Muscle of back (tissue), 10 donors: Measurements from ENCODE around the gene DEGS2. TPM values are rescaled to one million over a fixed set of nuclear protein-coding genes. Genes with fewer than 3 reads are reported as not detected.

ENCODE experiments used
- polyA plus RNA-seq, 10 donors: library from polyadenylated mRNA; unstranded; fragments of 120-200 nt; gene quantifications; one replicate each; pipeline ENCODE4 v1.2.1, GENCODE V29; 2013; ENCODE audit not compliant: insufficient read length in 10 of 10

Gene DEGS2
- polyA plus RNA-seq, 10 donors: 0.17 to 1.2 (median 0.46) TPM

Other genes starting within 250 kb of the DEGS2 start
- 10 to 100 TPM; 51.3 to 84.3 (median 65.4) TPM for gene EVL, start 94.2 kb downstream of the DEGS2 start, polyA plus RNA-seq
- gene YY1, start 79.5 kb upstream of the DEGS2 start, polyA plus RNA-seq: 10 to 100 TPM; 62.4 to 90.3 (median 75.2) TPM
- 10 to 100 TPM; 20.7 to 51.5 (median 25.0) TPM for gene SLC25A29, start 146.8 kb upstream of the DEGS2 start, polyA plus RNA-seq
- gene SLC25A47, start 163.7 kb upstream of the DEGS2 start, polyA plus RNA-seq: under 1 TPM in 2 of 10 donors, not detected in 8; 0.11 to 0.14 TPM
- gene WDR25, start 216.8 kb upstream of the DEGS2 start, polyA plus RNA-seq: 1 to 10 TPM; 3.9 to 7.0 (median 5.8) TPM